ENCODE measurements around the gene CELF1. TPM values are rescaled to one million over a fixed set of nuclear protein-coding genes. Genes with fewer than 3 reads are reported as not detected.

CELF1 gene
- total RNA-seq, 2 donors from 2014 or later = 57.1 to 65.9 TPM

- no peak for TF ChIP-seq CTCF (IDR thresholded peaks at IDR 0.05)
- H3K27me3 ChIP-seq = no peaks in the 10 kb centered on the region
- peaks cover 0 to 59% of the 10 kb centered on the region in 2 donors for H3K4me1 ChIP-seq
- H3K36me3 ChIP-seq = no peaks in the 10 kb centered on the region
- no peak overlapping the region for H3K4me3 ChIP-seq
- no peaks in the 10 kb centered on the region for H3K9me3 ChIP-seq
- H3K27ac ChIP-seq = peak overlapping the region; percentile 70 to 72
- peak; percentile 56 for DNase-seq (ENCODE audit: low spot score)
Observed at GRCh38 chr11:47524291-47524874, 28.5 kb downstream of the CELF1 start.

DNA sequence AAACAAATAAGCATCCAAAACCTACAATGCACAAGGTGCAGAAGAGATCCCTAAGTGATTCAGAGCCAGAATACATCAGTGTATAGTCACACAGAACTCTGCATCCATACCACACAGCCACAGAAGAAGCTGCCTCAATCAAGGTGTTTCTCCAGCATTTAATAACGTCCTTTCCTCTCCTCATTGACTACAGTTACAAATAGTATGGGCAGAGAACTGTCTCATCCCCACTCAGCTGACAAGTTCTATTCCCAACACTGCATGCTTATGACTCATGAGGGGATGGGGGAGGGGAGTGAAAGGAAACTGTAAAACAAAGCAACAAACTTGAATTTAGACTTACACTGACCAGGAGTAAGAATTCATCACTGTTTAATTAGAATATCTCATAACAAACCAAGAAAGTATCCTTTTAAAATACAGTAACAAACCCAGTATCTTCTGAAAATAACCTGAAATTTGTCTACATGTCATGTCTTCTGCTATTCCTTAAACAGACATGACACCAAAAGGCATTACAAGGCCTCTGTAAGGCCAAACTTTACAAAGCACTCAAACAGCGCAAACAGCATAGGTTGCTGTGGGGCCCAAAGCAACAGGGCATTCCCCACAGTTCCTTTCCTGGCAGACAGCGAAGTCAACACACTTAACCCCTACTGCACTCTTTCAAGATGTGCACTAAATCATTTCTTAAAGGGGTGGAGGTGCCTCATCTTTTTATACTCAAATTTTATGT lies 29.3 kb downstream of the CELF1 start:
- TF ChIP-seq CTCF (IDR thresholded peaks at IDR 0.05) = no peak
- peaks cover 0 to 66% of the 10 kb centered on the region in 2 donors for H3K4me1 ChIP-seq
- H3K27me3 ChIP-seq = no peaks in the 10 kb centered on the region
- no peaks in the 10 kb centered on the region for H3K9me3 ChIP-seq
- peak overlapping the region; percentile 70 to 72 for H3K27ac ChIP-seq
- H3K36me3 ChIP-seq = no peaks in the 10 kb centered on the region
- no peak overlapping the region for H3K4me3 ChIP-seq
- DNase-seq (ENCODE audit: low spot score) = peak; percentile 59

GRCh38 chr11:47518212-47518964 lies 34.5 kb downstream of the CELF1 start:
- Histone ChIP-seq H3K4me1 (peaks cover 0 to 82% of the 10 kb centered on the region in 2 donors), H3K27ac (no peak overlapping the region), H3K27me3 (no peaks in the 10 kb centered on the region), H3K9me3 (no peaks in the 10 kb centered on the region), H3K36me3 (no peaks in the 10 kb centered on the region), H3K4me3 (no peak overlapping the region)
- no peak for TF ChIP-seq CTCF (IDR thresholded peaks at IDR 0.05)
- no peak for DNase-seq (ENCODE audit: low spot score)

GRCh38 chr11:47516984-47517853 lies 35.7 kb downstream of the CELF1 start:
- peaks cover 0 to 70% of the 10 kb centered on the region in 2 donors for H3K4me1 ChIP-seq
- no peak overlapping the region for H3K4me3 ChIP-seq
- no peak for DNase-seq (ENCODE audit: low spot score)
- no peak for TF ChIP-seq CTCF (IDR thresholded peaks at IDR 0.05)
- H3K36me3 ChIP-seq = no peaks in the 10 kb centered on the region
- no peaks in the 10 kb centered on the region for H3K27me3 ChIP-seq
- no peaks in the 10 kb centered on the region for H3K9me3 ChIP-seq
- no peak overlapping the region for H3K27ac ChIP-seq

GRCh38 chr11:47516155-47516554 lies 36.8 kb downstream of the CELF1 start:
- H3K9me3 ChIP-seq = no peaks in the 10 kb centered on the region
- no peaks in the 10 kb centered on the region for H3K36me3 ChIP-seq
- no peak for DNase-seq (ENCODE audit: low spot score)
- H3K4me3 ChIP-seq = no peak overlapping the region
- H3K4me1 ChIP-seq = peaks cover 0 to 70% of the 10 kb centered on the region in 2 donors
- no peak for TF ChIP-seq CTCF (IDR thresholded peaks at IDR 0.05)
- H3K27ac ChIP-seq = no peak overlapping the region
- H3K27me3 ChIP-seq = no peaks in the 10 kb centered on the region

Data from right atrium auricular region (tissue), 2 donors.